ENCODE measurements around the gene TNFAIP3. TPM values are rescaled to one million over a fixed set of nuclear protein-coding genes. Genes with fewer than 3 reads are reported as not detected.

The TNFAIP3 gene
- total RNA-seq, 2 donors from 2014 or later: 21.9 to 26.3 TPM

GRCh38 chr6:137866200-137866913 is 702 bp upstream of the TNFAIP3 start:
- Histone ChIP-seq H3K27ac (peak overlapping the region; percentile 60 to 70), H3K27me3 (replicated peaks; ENCODE audit: insufficient read depth) (no peaks in the 10 kb centered on the region), H3K9me3 (no peaks in the 10 kb centered on the region), H3K4me3 (peak overlapping the region; percentile 84), H3K36me3 (no peaks in the 10 kb centered on the region), H3K4me1 (ENCODE audit: control insufficient read depth in 1 of 2, low read depth in 2 of 2) (peaks cover 4 to 42% of the 10 kb centered on the region in 2 donors)
- no peak for TF ChIP-seq CTCF (IDR thresholded peaks at IDR 0.05)
- ATAC-seq (ENCODE audit: insufficient number of reproducible peaks, low FRiP score, low read depth) (peak; percentile 26), DNase-seq (ENCODE audit: low spot score) (peak; percentile 21)

GRCh38 chr6:137867685-137868509 is 838 bp downstream of the TNFAIP3 start:
- ATAC-seq (ENCODE audit: insufficient number of reproducible peaks, low FRiP score, low read depth) (peak; percentile 8), DNase-seq (ENCODE audit: low spot score) (no peak)
- H3K4me3 ChIP-seq: peak overlapping the region; percentile 84
- H3K27ac ChIP-seq: peak overlapping the region; percentile 65 to 73
- no peak for TF ChIP-seq CTCF (IDR thresholded peaks at IDR 0.05)
- H3K27me3 ChIP-seq (replicated peaks; ENCODE audit: insufficient read depth): no peaks in the 10 kb centered on the region
- H3K9me3 ChIP-seq: no peaks in the 10 kb centered on the region
- no peaks in the 10 kb centered on the region for H3K36me3 ChIP-seq
- H3K4me1 ChIP-seq (ENCODE audit: control insufficient read depth in 1 of 2, low read depth in 2 of 2): peaks cover 11 to 51% of the 10 kb centered on the region in 2 donors

- no peak overlapping the region for H3K27ac ChIP-seq
- no peaks in the 10 kb centered on the region for H3K9me3 ChIP-seq
- peak overlapping the region; percentile 84 for H3K4me3 ChIP-seq
- H3K36me3 ChIP-seq: no peaks in the 10 kb centered on the region
- no peaks in the 10 kb centered on the region for H3K27me3 ChIP-seq (replicated peaks; ENCODE audit: insufficient read depth)
- peaks cover 11 to 59% of the 10 kb centered on the region in 2 donors for H3K4me1 ChIP-seq (ENCODE audit: control insufficient read depth in 1 of 2, low read depth in 2 of 2)
- TF ChIP-seq CTCF (IDR thresholded peaks at IDR 0.05): no peak
- ATAC-seq (ENCODE audit: insufficient number of reproducible peaks, low FRiP score, low read depth) (no peak), DNase-seq (ENCODE audit: low spot score) (no peak)
These were observed 1.9 kb downstream of the TNFAIP3 start for GRCh38 chr6:137868721-137869548.

- H3K36me3 ChIP-seq: no peaks in the 10 kb centered on the region
- H3K4me3 ChIP-seq: peak overlapping the region; percentile 84
- H3K4me1 ChIP-seq (ENCODE audit: control insufficient read depth in 1 of 2, low read depth in 2 of 2): peaks cover 11 to 65% of the 10 kb centered on the region in 2 donors
- no peaks in the 10 kb centered on the region for H3K27me3 ChIP-seq (replicated peaks; ENCODE audit: insufficient read depth)
- H3K27ac ChIP-seq: no peak overlapping the region
- DNase-seq (ENCODE audit: low spot score): no peak
- no peak for ATAC-seq (ENCODE audit: insufficient number of reproducible peaks, low FRiP score, low read depth)
- no peaks in the 10 kb centered on the region for H3K9me3 ChIP-seq
- TF ChIP-seq CTCF (IDR thresholded peaks at IDR 0.05): no peak
These were observed 2.7 kb downstream of the TNFAIP3 start for GRCh38 chr6:137869549-137870307.
